ENCODE data around the gene MORN4.
"Not testable (repeated sequence)": the region's sequence is repeated elsewhere in the genome, so short reads cannot be mapped to it uniquely, and the experiment has no call there.

The MORN4 gene

GRCh38 chr10:97590748-97591495 lies 42.4 kb downstream of the MORN4 start:
- no peaks in the 10 kb centered on the region for H3K9me3 Mint-ChIP-seq
- no peaks in the 10 kb centered on the region for H3K27me3 Mint-ChIP-seq
- H3K27ac Mint-ChIP-seq = peak overlapping the region in 1 of 2 donors; percentile 50
- ATAC-seq (peak; percentile 21), DNase-seq (no peak)
- H3K4me1 Mint-ChIP-seq = peaks cover 9% of the 10 kb centered on the region
- no peak overlapping the region for H3K4me3 Mint-ChIP-seq

- DNase-seq = peak; percentile 20 to 60
These were observed 43.1 kb downstream of the MORN4 start for GRCh38 chr10:97590082-97590747.

GRCh38 chr10:97589479-97589878 lies 43.8 kb downstream of the MORN4 start, which contains the start of gene C10orf62:
Gene C10orf62, plus strand, starts transcription at chr10:97589721. Its CDS starts 177 bp downstream, at chr10:97589898.
- no peak for DNase-seq
- ATAC-seq = no peak
- no peaks in the 10 kb centered on the region for H3K9me3 Mint-ChIP-seq
- H3K4me3 Mint-ChIP-seq = peak within 1 kb of the TSS in 1 of 2 donors; percentile 24
- H3K4me1 Mint-ChIP-seq = peaks cover 9% of the 10 kb centered on the region
- no peaks in the 10 kb centered on the region for H3K27me3 Mint-ChIP-seq
- H3K27ac Mint-ChIP-seq = peak within 1 kb of the TSS in 1 of 2 donors; percentile 50

More at GRCh38 chr10:97590082-97590747, 43.1 kb downstream of the MORN4 start:
- ATAC-seq = peak; percentile 92
- peak overlapping the region in 1 of 2 donors; percentile 50 for H3K27ac Mint-ChIP-seq
- H3K4me3 Mint-ChIP-seq = peak overlapping the region in 1 of 2 donors; percentile 24
- no peaks in the 10 kb centered on the region for H3K27me3 Mint-ChIP-seq
- H3K9me3 Mint-ChIP-seq = no peaks in the 10 kb centered on the region
- H3K4me1 Mint-ChIP-seq = peaks cover 9% of the 10 kb centered on the region

- no peak overlapping the region for H3K4me3 Mint-ChIP-seq
- DNase-seq (no peak), ATAC-seq (no peak)
- no peaks in the 10 kb centered on the region for H3K9me3 Mint-ChIP-seq
- peaks cover 9% of the 10 kb centered on the region for H3K4me1 Mint-ChIP-seq
- no peaks in the 10 kb centered on the region for H3K27me3 Mint-ChIP-seq
- H3K27ac Mint-ChIP-seq = no peak overlapping the region
These were observed 46.1 kb downstream of the MORN4 start for GRCh38 chr10:97587183-97587582.

- H3K27me3 Mint-ChIP-seq = no peaks in the 10 kb centered on the region
- H3K4me1 Mint-ChIP-seq = peaks cover 3% of the 10 kb centered on the region
- no peak for DNase-seq
- no peak for ATAC-seq
- H3K4me3 Mint-ChIP-seq = no peak overlapping the region
- H3K9me3 Mint-ChIP-seq = no peaks in the 10 kb centered on the region
- peak overlapping the region in 1 of 2 donors; percentile 85 for H3K27ac Mint-ChIP-seq
These were observed 47.9 kb downstream of the MORN4 start for GRCh38 chr10:97585439-97585811.

- Mint-ChIP-seq H3K27me3 (no peaks in the 10 kb centered on the region), H3K9me3 (no peaks in the 10 kb centered on the region), H3K27ac (peak overlapping the region; percentile 27 to 83), H3K4me3 (no peak overlapping the region), H3K4me1 (no peaks in the 10 kb centered on the region)
- no peak for ATAC-seq
- DNase-seq = no peak
These were observed 48.4 kb downstream of the MORN4 start for GRCh38 chr10:97584798-97585438.

- ATAC-seq = no peak
- peak within 1 kb of the TSS; percentile 27 to 83 for H3K27ac Mint-ChIP-seq
- DNase-seq = no peak
- no peaks in the 10 kb centered on the region for H3K27me3 Mint-ChIP-seq
- no peaks in the 10 kb centered on the region for H3K4me1 Mint-ChIP-seq
- H3K4me3 Mint-ChIP-seq = no peak within 1 kb of the TSS
- no peaks in the 10 kb centered on the region for H3K9me3 Mint-ChIP-seq
These were observed 49.1 kb downstream of the MORN4 start, which contains the start of gene HOGA1 for GRCh38 chr10:97584060-97584797. Gene HOGA1, plus strand, starts transcription at chr10:97584389. Its CDS starts 315 bp downstream, at chr10:97584704.

GRCh38 chr10:97583476-97583875 lies 49.8 kb downstream of the MORN4 start:
- Mint-ChIP-seq H3K4me3 (no peak overlapping the region), H3K9me3 (no peaks in the 10 kb centered on the region), H3K27me3 (no peaks in the 10 kb centered on the region), H3K4me1 (no peaks in the 10 kb centered on the region), H3K27ac (no peak overlapping the region)
- DNase-seq (no peak), ATAC-seq (no peak)

GRCh38 chr10:97582169-97582568 lies 51.1 kb downstream of the MORN4 start:
- Mint-ChIP-seq H3K9me3 (no peaks in the 10 kb centered on the region), H3K4me3 (no peak overlapping the region), H3K4me1 (no peaks in the 10 kb centered on the region), H3K27me3 (no peaks in the 10 kb centered on the region), H3K27ac (no peak overlapping the region)
- ATAC-seq (no peak), DNase-seq (no peak)

GRCh38 chr10:97580421-97581367 lies 52.6 kb downstream of the MORN4 start:
- ATAC-seq (no peak), DNase-seq (no peak)
- H3K4me1 Mint-ChIP-seq = no peaks in the 10 kb centered on the region
- no peak overlapping the region for H3K4me3 Mint-ChIP-seq
- H3K27me3 Mint-ChIP-seq = no peaks in the 10 kb centered on the region
- peak overlapping the region in 1 of 2 donors; percentile 8 for H3K27ac Mint-ChIP-seq
- no peaks in the 10 kb centered on the region for H3K9me3 Mint-ChIP-seq

GRCh38 chr10:97578171-97578844 lies 55.0 kb downstream of the MORN4 start:
- no peak for DNase-seq
- Mint-ChIP-seq H3K4me3 (no peak overlapping the region), H3K9me3 (no peaks in the 10 kb centered on the region), H3K27ac (no peak overlapping the region), H3K27me3 (no peaks in the 10 kb centered on the region), H3K4me1 (no peaks in the 10 kb centered on the region)
- no peak for ATAC-seq

- Mint-ChIP-seq H3K4me3 (no peak overlapping the region), H3K27me3 (no peaks in the 10 kb centered on the region), H3K9me3 (no peaks in the 10 kb centered on the region), H3K4me1 (no peaks in the 10 kb centered on the region), H3K27ac (peak overlapping the region in 1 of 2 donors; percentile 14)
- no peak for ATAC-seq
- no peak for DNase-seq
These were observed 55.6 kb downstream of the MORN4 start for GRCh38 chr10:97577701-97578100.

- not testable (repeated sequence) for H3K4me1 Mint-ChIP-seq, H3K27ac Mint-ChIP-seq, H3K27me3 Mint-ChIP-seq, H3K4me3 Mint-ChIP-seq, DNase-seq, ATAC-seq, H3K9me3 Mint-ChIP-seq
These were observed 56.8 kb downstream of the MORN4 start for GRCh38 chr10:97576487-97576886.

GRCh38 chr10:97575127-97575668 lies 58.1 kb downstream of the MORN4 start:
- H3K27ac Mint-ChIP-seq = no peak overlapping the region
- ATAC-seq = no peak
- no peaks in the 10 kb centered on the region for H3K4me1 Mint-ChIP-seq
- H3K4me3 Mint-ChIP-seq = no peak overlapping the region
- H3K9me3 Mint-ChIP-seq = no peaks in the 10 kb centered on the region
- no peaks in the 10 kb centered on the region for H3K27me3 Mint-ChIP-seq
- no peak for DNase-seq
